ENCODE data around the gene IRF8.
"Not testable (repeated sequence)": the region's sequence is repeated elsewhere in the genome, so short reads cannot be mapped to it uniquely, and the experiment has no call there.

Gene IRF8, protein sequence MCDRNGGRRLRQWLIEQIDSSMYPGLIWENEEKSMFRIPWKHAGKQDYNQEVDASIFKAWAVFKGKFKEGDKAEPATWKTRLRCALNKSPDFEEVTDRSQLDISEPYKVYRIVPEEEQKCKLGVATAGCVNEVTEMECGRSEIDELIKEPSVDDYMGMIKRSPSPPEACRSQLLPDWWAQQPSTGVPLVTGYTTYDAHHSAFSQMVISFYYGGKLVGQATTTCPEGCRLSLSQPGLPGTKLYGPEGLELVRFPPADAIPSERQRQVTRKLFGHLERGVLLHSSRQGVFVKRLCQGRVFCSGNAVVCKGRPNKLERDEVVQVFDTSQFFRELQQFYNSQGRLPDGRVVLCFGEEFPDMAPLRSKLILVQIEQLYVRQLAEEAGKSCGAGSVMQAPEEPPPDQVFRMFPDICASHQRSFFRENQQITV

DNA sequence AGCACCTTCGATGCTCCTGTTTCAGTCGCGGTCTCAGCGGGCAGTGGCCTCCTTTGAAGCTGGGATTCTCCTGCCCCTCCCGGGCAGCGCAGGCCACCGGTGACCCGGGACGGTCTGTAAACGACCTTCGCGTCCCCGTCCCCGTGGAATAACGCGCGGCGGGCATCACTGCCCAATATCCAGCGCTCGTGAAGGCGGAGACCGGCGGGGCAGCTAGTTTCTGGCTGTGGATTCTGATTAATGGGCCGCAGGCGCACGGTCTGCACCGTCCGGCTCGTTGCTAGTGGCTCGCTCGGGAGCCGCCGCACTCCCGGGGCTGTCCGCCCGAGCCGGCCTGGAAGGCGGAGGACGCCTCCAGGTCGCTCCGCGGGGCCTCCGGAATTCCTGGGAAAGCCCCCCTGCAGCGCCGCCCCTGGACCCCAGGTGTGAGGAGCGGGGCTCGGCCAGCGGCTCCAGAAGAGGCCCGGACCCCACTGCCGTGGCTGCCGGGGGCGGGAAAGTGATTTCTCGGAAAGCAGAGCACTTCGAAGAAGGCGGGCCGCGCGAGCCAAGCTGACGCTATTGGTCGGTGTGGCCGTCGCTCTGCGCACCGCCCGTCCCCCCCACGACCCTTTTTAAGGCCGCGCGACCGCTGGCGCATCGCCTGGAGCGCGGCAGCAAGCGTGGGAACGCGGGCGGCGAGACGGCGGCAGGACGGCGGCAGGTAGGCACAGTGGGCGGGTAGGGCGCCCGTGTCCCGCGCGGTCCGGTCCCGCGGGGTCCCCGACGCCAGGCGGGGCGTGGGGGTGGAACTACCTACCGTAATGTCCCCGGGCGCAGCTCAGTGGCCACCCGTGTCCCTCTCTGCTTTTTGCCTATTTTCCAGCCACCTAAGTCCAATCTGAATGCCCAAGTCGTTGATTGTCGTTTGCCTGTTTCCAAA lies at the start of gene IRF8:
Gene IRF8, plus strand, starts transcription at position 642 of the 922 bp plus-strand sequence. CDS start 3,854 bp downstream, outside the sequence.
- DNase-seq: peak; percentile 82

DNA sequence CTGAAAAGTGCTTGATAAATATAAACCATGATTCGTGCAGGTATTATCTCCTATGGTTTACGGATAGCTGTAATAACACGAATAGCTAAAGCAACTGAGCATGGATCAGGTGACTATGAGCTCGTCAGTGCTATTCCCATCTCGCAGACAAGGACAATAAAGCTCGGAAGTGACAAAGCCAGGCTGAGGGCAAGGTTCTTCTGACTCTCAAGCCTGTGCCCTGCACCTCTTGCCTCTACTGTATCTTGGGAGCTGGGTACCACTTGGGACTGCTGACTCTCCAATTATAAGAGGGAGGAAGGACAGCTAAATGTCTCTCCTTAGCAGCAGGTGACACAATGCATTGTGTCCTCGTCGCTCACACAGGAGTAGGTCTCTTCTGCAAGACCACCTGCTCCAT lies 49.6 kb upstream of the IRF8 start:
- DNase-seq: no peak

DNA sequence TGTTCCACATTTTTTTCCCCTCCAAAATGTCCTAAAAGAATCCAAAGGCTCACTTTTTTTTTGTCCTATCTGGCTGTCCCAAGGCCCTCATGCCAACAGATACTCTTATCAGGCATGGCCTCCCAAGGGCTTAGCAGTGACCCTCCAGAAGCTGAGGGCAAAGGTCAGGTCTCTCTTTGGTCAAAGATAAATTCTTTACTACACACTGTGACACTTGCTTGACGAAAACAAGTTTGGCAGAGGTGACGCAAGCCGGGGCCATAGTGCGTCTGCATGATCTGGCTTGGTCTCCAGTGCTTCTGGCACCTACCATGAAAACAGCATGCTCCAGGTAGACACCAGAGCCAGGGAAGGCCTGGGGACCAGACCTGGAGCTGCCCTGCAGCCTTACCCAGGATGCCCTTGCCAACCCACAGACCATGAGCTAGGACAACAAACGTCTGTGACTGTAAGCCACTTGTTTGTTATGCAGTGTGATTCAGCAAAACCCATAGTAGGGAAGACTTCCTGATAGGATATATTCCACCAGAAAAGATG lies 48.5 kb upstream of the IRF8 start:
- DNase-seq: no peak

DNA sequence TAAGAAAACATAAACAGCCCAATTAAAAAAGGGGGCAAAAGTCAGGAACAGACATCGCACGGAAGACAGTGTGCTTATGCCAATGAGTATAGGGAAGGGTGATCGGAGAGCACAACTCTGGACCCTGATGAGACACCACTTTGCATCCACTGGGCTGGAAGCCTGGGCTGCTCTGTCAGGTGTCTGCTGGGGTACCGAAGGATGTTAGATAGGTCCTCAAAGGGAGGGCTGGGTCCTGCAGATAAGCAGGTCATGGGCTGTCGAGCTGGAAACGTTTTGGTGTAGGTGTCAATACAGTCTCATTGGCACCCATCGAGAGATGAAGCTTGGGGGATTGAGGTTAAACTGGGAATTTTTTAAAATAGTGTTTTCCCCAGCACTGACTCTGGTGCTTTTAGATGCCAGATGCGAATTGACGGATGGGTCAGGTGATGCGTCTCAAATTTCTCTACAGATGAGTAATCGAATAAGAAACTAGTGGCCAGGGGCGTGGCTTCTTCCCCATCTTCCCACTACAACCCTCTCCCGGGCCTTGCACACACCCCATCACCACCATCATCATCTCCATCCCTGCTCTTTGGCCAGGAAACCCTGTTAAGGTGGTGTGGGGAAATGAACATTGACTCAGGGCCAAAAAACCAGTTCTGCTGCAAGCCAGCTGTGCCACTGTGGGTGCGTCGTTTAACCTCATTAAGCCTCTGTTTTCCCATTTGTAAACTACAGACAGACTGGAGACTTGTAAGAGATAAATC lies 47.8 kb upstream of the IRF8 start:
- no peak for DNase-seq

DNA sequence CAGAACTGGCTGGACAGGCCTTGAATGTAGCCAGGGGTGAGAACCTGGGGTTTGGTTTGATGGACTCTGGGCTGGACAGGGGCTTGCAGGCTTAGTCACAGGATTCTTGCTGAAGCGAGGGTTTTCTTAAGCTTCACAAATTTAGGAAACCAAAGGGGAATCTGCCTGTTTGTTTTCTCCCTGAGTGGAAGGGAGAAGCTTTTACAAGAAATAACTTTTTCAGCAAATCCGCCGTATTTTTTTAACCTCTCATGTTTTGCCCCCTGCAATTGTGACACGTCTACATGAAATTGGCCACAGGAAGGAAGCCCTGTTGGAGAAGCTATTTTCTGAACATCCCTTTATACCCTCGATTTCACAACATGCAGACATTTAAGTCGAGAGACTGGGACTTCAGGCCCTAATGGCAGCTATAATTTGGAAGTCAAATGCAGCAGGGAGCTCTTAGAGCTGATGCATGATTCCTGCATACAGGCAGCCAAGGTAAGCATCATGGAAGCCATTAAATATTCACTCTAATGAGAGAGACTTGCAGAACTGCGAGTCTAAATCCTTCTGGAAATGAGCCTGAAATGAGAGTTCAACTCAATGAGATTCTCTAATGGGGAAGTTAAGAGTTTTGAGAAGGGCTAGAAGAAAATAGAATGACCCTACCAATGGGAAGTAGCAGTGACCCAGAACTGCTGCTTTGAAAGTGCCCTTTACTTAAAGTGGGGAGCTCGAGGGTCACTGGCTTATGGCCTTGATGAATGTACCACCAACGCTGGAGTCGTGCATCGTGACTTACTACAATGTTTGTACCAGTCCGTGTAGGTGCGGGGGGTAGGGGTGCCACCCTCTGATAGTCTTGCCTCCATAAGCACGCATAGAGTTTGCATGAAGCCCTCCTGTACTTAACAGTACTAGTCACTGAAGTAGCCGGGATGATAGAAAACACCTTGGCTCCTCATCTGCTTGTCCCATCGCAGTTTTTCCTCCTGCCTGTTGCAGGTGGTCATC lies 45.1 kb upstream of the IRF8 start:
- DNase-seq: no peak

DNA sequence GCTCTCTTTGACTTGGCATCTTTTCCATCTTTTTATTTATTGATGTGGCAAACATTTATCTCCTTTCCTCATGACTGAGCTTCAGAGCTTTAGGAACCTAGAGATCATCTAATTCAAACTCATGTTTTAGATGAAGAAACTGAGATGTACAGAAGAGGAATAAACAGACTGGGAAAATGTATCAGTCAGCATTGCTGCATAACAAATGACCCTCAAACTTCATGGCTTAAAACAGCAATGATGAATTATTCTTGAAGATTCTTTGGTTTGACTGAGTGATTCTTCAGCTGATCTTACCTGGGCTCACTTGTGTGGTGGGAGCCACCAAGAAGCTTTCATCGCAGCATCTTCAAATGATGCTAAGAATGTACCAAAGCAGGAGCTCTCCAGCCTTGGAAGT lies 44.0 kb upstream of the IRF8 start:
- no peak for DNase-seq

DNA sequence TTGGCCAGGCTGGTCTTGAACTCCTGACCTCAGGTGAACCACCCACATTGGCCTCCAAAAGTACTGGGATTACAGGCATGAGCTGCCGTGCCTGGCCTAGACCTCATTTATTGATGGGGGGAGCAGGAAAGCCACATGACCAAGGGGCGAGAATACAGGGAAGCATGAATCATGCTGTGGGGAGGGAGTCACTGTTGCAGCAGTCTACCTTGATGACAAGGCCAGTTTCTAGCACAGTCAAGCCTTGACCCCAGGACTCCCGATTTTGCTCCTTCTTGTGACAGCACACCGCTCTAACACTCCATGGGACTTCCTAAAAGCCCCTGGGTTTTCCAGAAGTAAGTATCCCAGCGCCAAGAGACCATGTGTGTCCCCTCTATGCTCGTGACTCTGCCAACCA lies 42.9 kb upstream of the IRF8 start:
- no peak for DNase-seq

DNA sequence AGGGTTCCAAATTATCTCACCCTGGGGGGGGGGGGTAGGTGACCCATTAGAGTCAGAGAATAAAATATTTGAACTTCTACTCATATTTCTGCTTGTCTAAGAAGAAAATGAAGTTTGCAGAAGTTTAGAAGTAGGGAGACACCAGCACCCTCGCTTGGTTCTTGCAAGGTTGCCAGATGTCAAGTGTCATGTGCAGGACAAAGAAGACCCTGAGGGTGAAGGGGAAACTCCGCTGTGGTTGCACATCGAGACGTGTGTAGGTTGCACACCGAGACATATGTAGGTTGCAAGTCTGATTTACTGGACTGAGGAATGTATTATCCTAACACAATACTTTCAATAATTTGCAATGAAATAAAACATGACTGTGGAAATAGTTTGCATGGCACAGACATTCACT lies 42.4 kb upstream of the IRF8 start:
- no peak for DNase-seq

DNA sequence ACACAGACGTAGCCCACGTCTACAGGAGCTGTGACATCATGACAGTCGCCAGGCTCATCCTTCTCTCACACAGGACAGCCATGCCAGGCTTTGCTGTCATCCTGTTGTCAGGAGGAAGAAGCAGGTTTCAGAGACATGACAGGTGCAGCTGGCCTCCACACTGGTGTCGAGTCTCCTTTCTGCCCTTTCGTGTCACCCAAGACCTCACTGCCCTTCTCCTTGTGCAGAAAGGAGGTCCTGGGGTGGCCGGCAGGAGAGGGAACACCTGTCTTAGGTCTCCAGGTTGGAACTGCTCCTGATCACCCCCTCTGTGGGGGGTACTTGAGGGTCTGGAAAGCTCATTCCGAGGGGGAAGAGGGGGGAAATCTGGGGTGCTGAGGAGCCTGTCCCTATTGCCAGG lies 41.6 kb upstream of the IRF8 start:
- no peak for DNase-seq

DNA sequence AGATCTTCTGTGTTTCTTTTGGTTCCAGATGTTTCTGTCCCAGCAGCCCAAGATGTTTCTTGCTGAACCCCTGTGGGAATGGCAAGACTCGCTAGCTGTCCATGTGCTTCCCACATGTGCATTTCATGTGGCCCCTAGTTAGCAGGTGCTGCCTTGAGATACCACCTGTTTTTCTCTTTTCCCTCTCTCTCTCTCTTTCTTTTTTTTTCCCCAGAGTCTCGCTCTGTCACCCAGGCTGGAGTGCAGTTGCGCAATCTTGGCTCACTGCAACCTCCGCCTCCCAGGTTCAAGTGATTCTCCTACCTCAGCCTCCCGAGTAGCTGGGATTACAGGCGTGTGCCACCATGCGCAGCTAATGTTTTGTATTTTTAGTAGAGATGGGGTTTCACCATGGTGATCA lies 40.4 kb upstream of the IRF8 start:
- DNase-seq: not testable (repeated sequence)

DNA sequence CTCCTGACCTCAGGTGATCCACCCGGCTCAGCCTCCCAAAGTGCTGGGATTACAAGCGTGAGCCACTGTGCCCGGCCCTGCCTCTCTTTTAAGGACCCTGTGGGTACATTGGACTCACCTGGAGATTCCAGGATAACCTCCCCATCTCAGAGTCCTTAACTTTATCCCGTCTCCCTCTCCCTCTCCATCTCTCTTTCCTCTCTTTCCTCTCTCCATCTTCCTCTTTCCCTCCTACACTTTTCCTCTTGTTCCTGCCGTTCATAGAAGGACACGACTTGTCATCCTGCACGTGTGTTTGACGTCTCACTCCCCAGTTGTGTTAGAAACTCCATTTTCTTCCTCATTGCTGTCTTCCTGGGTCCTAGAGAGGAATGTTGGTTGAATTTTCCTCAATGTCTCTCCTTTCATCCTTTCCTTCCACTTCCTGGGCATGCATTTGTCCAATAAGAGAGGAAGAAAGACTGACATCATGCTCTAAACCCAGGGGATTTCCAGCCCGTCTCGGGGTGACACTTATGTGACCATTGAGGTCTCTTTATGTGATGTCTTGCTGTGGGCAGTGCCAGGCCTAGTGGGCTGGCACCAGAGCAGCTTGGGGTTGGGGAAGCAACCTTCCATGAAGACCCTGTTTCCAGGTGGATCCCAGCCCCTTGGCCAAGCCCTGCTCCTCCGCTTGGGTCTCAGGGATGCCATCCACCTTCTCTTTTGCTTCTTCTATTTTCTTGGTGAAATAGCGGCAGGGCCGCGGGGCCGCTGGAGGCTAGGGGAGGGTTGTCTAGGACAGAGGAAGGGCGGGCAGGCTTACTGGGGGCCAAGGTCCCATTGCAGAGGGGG lies 39.8 kb upstream of the IRF8 start:
- no peak for DNase-seq

DNA sequence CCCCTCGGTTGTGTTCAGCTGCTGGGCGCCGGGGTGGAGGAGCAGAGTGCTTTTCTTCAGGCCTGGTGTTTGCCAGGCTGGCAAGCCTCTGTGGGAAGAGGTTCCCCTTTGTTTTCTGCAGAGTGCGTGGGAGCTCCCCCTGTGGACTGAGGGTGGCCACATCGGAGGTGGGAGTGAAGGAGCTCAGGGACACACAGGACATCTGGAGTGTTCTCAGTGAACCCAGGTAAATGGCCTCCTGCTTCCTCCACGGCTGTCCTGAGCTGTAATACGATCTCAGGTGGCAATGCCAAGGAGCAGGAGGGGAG lies 39.2 kb upstream of the IRF8 start:
- no peak for DNase-seq

DNA sequence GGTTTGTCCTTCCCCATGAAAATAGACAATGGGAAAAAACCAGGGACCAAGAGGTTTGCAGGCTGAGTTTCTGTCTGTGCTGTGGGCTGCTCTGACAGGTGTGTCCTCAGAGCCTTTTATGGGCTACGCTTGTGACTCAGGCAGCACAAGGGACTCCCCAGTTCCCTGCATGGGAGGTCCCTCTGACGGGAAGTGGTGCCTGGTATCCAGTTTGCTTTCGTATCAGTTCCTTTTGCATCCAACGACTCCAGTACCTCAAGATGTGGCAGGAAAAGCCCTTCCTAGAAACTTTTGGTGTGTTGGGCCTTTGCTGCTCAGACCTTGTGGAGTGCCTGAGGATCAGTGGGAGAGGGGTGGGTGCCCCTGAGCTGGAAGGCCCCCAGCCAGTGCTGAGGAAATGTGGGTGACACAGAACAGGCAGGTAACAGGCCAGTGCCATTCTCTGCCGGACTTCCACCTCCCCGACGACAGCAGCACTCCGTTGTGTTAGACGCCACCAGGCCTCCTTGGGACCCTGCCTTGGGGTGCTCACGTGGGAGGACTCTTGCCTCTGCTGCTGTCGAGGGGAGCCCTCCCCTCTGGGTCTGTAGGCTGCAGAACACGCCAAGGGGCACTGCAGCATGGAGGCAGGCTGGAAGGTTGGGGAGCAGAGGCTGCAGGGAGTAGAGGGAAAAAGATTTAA lies 38.4 kb upstream of the IRF8 start:
- no peak for DNase-seq

DNA sequence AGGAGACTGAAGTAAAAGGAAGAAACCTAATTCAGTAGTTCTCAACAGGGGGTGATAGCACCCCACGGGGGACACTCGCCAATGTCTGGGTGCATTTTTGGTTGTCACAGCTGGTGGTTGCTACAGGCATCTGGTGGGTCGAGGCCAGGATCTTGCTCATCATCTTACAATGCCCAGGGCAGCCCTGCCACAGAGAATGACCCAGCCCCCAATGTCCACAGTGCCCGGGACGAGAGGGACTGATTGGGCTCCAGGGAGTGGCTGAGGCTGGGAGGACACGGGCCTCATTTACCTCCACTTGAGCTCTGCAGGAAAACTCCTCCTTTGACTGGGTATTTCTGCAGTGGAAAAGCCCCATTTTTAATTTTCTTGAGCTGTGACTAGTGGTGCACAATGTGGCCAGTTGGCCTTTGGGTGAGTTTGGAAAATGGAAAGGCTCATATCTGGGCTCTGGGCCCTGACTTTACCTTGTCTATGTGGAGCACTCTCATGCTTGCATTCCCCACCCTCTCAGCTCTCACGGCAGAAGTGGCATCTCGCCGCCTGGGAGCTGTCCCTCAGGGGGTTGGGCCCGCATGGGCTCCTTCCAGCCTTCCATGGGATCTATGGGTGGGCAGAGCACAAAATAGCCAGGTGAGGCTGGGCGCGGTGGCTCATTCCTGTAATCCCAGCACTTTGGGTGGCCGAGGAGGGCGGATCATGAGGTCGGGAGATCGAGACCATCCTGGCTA lies 37.7 kb upstream of the IRF8 start:
- no peak for DNase-seq

DNA sequence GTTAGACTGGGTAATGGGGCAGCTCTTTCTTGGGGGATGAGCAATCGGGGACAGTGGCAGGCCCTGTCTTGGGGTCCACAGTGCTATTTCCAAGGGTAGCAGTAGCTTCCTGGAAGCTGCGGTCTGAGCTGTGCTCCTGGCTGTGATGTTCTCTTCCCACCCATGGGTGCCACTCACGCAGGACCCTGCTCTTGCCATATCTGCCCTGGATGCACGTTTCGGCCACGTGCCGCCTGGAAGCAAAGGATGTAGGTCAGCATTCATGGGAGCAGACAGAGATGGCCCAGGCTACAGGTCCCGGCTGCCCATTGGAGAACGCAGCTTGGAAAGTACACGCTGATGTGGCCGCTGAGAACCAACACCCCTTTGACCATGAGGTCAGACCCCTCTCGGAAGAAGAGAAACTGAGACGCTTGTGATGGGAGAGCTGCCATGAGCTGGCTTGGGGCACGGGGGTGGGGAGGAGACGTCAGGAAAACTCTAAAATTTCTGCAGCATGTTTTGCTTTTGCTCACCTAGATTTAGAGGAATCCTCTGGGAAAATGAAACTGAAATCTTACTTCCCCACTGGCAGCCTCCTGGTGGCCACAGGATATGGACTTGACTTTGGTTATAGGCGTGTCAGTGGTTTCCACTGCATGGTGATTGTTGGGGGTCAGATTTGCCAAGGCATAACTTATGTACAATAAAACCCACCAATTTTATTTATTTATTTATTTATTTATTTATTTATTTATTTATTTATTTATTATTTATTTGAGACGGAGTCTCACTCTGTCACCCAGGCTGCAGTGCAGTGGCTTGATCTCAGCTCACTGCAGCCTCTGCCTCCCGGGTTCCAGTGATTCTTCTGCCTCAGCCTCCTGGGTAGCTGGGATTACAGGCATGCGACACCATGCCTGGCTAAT lies 36.2 kb upstream of the IRF8 start:
- DNase-seq: no peak

DNA sequence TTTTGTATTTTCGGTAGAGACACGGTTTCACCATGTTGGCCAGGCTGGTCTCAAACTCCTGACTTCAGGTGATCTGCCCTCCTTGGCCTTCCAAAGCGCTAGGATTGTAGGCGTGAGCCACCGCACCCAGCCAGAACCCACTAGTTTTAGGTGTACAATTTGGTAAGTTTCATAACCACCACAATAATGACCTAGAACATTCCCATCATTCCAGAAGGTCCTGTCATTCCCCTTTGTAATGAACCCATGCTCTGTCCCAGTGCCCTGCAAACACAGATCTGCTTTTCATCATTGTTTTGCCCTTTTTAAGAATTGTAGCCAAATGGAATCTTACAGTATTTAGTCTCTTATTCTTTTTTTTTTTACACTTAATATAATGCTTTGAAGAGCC lies 35.6 kb upstream of the IRF8 start:
- DNase-seq: no peak

DNA sequence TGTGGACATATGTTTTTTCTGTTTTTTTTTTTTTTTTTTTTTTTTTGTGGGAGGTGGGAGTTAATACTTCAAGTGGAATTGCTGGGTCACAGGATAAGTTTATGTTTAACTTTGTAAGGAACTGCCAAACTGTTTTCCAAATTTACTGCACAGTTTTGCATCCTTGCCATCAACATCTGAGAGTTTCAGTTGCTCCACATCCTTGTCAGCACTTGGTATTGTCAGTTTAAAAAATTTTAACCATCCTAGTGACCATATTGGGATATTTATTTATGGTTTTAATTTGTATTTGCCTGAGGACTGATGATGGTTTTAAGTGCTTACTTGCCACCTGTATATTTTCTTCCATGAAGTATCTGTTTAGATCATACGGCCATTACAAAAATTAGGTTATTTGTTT lies 34.0 kb upstream of the IRF8 start:
- no peak for DNase-seq

DNA sequence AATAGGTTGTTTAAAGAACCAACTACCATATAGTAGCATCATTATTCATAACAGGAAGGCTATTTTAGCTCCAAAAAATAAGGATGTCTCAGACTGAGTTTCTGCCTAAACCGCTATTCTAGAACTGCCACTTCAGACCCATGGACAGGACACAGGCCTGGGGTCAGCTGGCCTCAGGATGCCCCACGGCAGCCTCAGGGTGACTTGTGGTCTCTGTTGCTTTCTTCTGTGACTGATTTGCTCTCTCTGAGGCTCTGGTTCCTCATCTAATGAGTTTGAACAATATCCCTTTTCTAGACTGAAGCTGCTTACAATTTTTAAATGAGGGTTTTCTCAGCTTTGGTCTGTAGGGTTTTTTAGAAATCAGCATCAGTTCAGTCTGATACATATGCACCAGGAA lies 31.8 kb upstream of the IRF8 start:
- no peak for DNase-seq

DNA sequence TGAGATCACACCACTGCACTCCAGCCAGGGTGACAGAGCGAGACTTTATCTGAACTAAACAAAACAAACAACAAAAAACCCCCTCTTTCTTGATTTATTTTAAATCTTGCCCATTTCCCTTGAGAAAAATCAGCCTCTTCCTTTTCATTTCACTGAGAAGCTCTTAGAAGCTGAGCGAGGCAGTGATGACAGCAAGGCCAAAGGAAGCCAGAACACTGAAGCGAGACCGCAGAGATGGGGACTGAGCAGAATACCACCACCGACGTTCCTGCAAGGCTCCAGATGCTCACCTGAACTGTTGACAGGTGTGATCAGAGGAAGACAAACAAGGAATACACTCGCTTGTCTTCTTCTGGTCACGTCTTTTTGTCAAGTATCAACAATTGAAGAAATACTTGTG lies 30.5 kb upstream of the IRF8 start:
- DNase-seq: no peak
